OCI-LY3 (cell line): Measurements from ENCODE around the gene CHMP6.

ENCODE experiments used
- EZH2phosphoT487 ChIP-seq: fragments of 200-600 bp; shearing (Covaris generic); IDR thresholded peaks from 2 replicates; pipeline ENCODE4 v1.6.1; 2018; ENCODE audit warnings: antibody characterized with exemption, mixed run types, low read depth
- TF ChIP-seq, protein P1 (sequence below): fragments of 200-600, 300-600 bp; sonication (generic); IDR thresholded peaks from 2 replicates; pipeline ENCODE4 v1.5.1; 2014; ENCODE audit warnings: antibody characterized with exemption, low read length, low read depth

DNA sequence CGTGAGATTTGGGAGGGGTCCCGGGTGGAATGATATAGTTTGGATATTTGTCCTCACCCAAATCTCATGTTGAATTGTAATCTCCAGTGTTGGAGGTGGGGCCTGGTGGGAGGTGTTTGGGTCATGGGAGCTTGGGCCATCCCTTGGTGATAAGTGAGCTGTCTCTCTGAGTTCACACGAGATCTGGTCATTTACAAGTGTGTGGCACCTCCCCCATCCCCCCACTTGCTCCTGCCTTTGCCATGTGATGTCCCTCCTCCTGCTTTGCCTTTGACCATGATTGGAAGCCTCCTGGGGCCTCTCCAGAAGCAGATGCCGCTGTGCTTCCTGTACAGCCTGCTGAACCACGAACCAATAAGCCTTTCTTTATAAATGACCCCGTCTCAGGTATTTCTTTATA lies 22.0 kb downstream of the CHMP6 start:
- TF ChIP-seq, protein P1, sequence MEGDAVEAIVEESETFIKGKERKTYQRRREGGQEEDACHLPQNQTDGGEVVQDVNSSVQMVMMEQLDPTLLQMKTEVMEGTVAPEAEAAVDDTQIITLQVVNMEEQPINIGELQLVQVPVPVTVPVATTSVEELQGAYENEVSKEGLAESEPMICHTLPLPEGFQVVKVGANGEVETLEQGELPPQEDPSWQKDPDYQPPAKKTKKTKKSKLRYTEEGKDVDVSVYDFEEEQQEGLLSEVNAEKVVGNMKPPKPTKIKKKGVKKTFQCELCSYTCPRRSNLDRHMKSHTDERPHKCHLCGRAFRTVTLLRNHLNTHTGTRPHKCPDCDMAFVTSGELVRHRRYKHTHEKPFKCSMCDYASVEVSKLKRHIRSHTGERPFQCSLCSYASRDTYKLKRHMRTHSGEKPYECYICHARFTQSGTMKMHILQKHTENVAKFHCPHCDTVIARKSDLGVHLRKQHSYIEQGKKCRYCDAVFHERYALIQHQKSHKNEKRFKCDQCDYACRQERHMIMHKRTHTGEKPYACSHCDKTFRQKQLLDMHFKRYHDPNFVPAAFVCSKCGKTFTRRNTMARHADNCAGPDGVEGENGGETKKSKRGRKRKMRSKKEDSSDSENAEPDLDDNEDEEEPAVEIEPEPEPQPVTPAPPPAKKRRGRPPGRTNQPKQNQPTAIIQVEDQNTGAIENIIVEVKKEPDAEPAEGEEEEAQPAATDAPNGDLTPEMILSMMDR = no peak
- no peak for TF ChIP-seq EZH2phosphoT487
